Measurements from ENCODE around the gene TMEM259.

TMEM259 gene

GRCh38 chr19:960601-960938 is 60.4 kb downstream of the TMEM259 start:
- DNase-seq (ENCODE audit: low read depth), result no peak

GRCh38 chr19:960020-960419 is 60.9 kb downstream of the TMEM259 start:
- DNase-seq (ENCODE audit: low read depth), result no peak

Data from activated T-cell treated with anti-CD3 and anti-CD28 coated beads for 24 hours (primary cell).